Smooth muscle cell (in vitro differentiated cells): ENCODE results near the gene C5orf47. TPM values are rescaled to one million over a fixed set of nuclear protein-coding genes. Genes with fewer than 3 reads are reported as not detected.
A peak's percentile ranks its signal among the peaks of the same experiment; 100 is the strongest.

Source experiments
- DNase-seq: peaks from one replicate; lab custom pipeline; 2025; ENCODE audit not compliant: unreplicated experiment; lab: John Stamatoyannopoulos, UW
- H2AFZ ChIP-seq: fragments of 200-600 bp; sonication (generic); 2 replicates; pipeline ENCODE4 v1.6.0; 2016; ENCODE audit warnings: antibody characterized with exemption, low read depth, mild to moderate bottlenecking
- H3F3A ChIP-seq: fragments of 200-600 bp; sonication (generic); 2 replicates; pipeline ENCODE4 v1.6.0; 2017; ENCODE audit warnings: antibody characterized with exemption, low read depth
- H3K27ac ChIP-seq: fragments of 200-600 bp; sonication (generic); 2 replicates; pipeline ENCODE4 v1.5.1; 2016; ENCODE audit warnings: low read depth, mild to moderate bottlenecking
- H3K27me3 ChIP-seq: fragments of 200-600 bp; sonication (generic); 2 replicates; pipeline ENCODE4 v1.6.1; 2016; ENCODE audit warnings: low read depth, mild to moderate bottlenecking
- H3K36me3 ChIP-seq: fragments of 200-600 bp; sonication (generic); 2 replicates; pipeline ENCODE4 v1.5.1; 2016; ENCODE audit warnings: low read depth
- H3K4me1 ChIP-seq: fragments of 200-600 bp; sonication (generic); 2 replicates; pipeline ENCODE4 v1.5.1; 2016; ENCODE audit warnings: low read depth
- H3K4me2 ChIP-seq: fragments of 200-600 bp; sonication (generic); 2 replicates; pipeline ENCODE4 v1.6.0; 2016; ENCODE audit warnings: mild to moderate bottlenecking
- H3K4me3 ChIP-seq: fragments of 200-600 bp; sonication (generic); 2 replicates; pipeline ENCODE4 v1.5.1; 2016; ENCODE audit warnings: mild to moderate bottlenecking
- H3K79me2 ChIP-seq: fragments of 200-600 bp; sonication (generic); 2 replicates; pipeline ENCODE4 v1.6.0; 2016; ENCODE audit warnings: low read depth, mild to moderate bottlenecking
- H3K9ac ChIP-seq: fragments of 200-600 bp; sonication (generic); 2 replicates; pipeline ENCODE4 v1.6.0; 2016; ENCODE audit warnings: low read depth
- H3K9me3 ChIP-seq: fragments of 200-600 bp; sonication (generic); replicated peaks from 2 replicates; pipeline ENCODE4 v1.5.1; 2016; ENCODE audit warnings: low read depth
- H4K20me1 ChIP-seq: fragments of 200-600 bp; sonication (generic); 2 replicates; pipeline ENCODE4 v1.6.0; 2016; ENCODE audit warnings: low read depth
- CTCF ChIP-seq: fragments of 200-600 bp; sonication (generic); IDR thresholded peaks from 2 replicates; pipeline ENCODE4 v1.5.1; 2017; ENCODE audit warnings: borderline replicate concordance, mild to moderate bottlenecking, antibody characterized with exemption; ENCODE audit not compliant: insufficient read depth, poor library complexity, severe bottlenecking
- WGBS: methylation state at CpG from one replicate; pipeline ENCODE4 v1.1.7; 2016; ENCODE audit warnings: low lambda C conversion rate; 5-methylcytosine and 5-hydroxymethylcytosine counted together
- polyA plus RNA-seq: library from polyadenylated mRNA; unstranded; fragments of >200 nt; fragmentation: Nextera tagmentation; extraction: Ambion mirVana; gene quantifications from 2 replicates; pipeline ENCODE4 v1.2.1, GENCODE V29; 2016
- total RNA-seq: library from RNA; depleted of rRNA; stranded (reverse); fragments of >200 nt; gene quantifications from 2 replicates; pipeline ENCODE4 v1.2.3, GENCODE V29; 2014

C5orf47 gene
- total and polyA plus RNA-seq, 2 experiments from 2014 or later: not detected

GRCh38 chr5:174030286-174030685 is 41.3 kb downstream of the C5orf47 start:
- Histone ChIP-seq H3K4me1 (no peaks in the 10 kb centered on the region), H3K4me3 (no peak overlapping the region), H3K4me2 (no peak overlapping the region), H3K36me3 (no peaks in the 10 kb centered on the region), H3K27me3 (no peaks in the 10 kb centered on the region), H3K9ac (no peak overlapping the region), H3K27ac (no peak overlapping the region), H2AFZ (no peak overlapping the region), H4K20me1 (no peaks in the 10 kb centered on the region), H3F3A (no peaks in the 10 kb centered on the region), H3K9me3 (no peaks in the 10 kb centered on the region), H3K79me2 (no peaks in the 10 kb centered on the region)
- 93% methylated on average over 2 of the region's 2 CpGs for WGBS
- TF ChIP-seq CTCF: no peak
- no peak for DNase-seq

GRCh38 chr5:174044466-174045254 is 55.7 kb downstream of the C5orf47 start:
- Histone ChIP-seq H2AFZ (no peak overlapping the region), H3K27me3 (peaks cover 10% of the 10 kb centered on the region), H3F3A (no peaks in the 10 kb centered on the region), H3K4me3 (no peak overlapping the region), H3K9me3 (no peaks in the 10 kb centered on the region), H3K4me2 (no peak overlapping the region), H4K20me1 (no peaks in the 10 kb centered on the region), H3K79me2 (no peaks in the 10 kb centered on the region), H3K36me3 (no peaks in the 10 kb centered on the region), H3K9ac (no peak overlapping the region), H3K4me1 (no peaks in the 10 kb centered on the region), H3K27ac (no peak overlapping the region)
- DNase-seq: no peak
- 86% methylated on average over 6 of the region's 6 CpGs for WGBS
- no peak for TF ChIP-seq CTCF

- Histone ChIP-seq H4K20me1 (no peaks in the 10 kb centered on the region), H3F3A (no peaks in the 10 kb centered on the region), H3K79me2 (no peaks in the 10 kb centered on the region), H3K4me3 (no peak within 1 kb of the TSS), H2AFZ (no peak within 1 kb of the TSS), H3K27ac (no peak within 1 kb of the TSS), H3K36me3 (no peaks in the 10 kb centered on the region), H3K4me2 (no peak within 1 kb of the TSS), H3K4me1 (no peaks in the 10 kb centered on the region), H3K9me3 (no peaks in the 10 kb centered on the region), H3K9ac (no peak within 1 kb of the TSS), H3K27me3 (peaks cover 10% of the 10 kb centered on the region)
- peak; percentile 94 for TF ChIP-seq CTCF
- peak; percentile 55 for DNase-seq
- 5% methylated on average over 17 of the region's 17 CpGs for WGBS
These were observed 56.6 kb downstream of the C5orf47 start, which contains the start of gene NSG2 for GRCh38 chr5:174045470-174046025. Gene NSG2, plus strand, starts transcription at chr5:174045706. Its CDS starts 1,050 bp downstream, at chr5:174046756.
